GM12878 (cell line): ENCODE results near the gene MAML3. TPM values are rescaled to one million over a fixed set of nuclear protein-coding genes. Genes with fewer than 3 reads are reported as not detected.

ENCODE experiments used
- ATAC-seq: fragments of 200-7000 bp; cut with Tn5 transposase; 3 replicates; pipeline ENCODE4 v1.9.1; 2020; ENCODE audit warnings: mild to moderate bottlenecking, moderate library complexity
- BruUV-seq: library from RNA; stranded (reverse); fragments of 400-500 nt; replicated peaks from 2 replicates; lab custom pipeline; 2021; lab: Mats Ljungman, UMichigan
- CTCF ChIA-PET: fragments of 300-600 bp; sonication (Branson Sonifier 250); formaldehyde crosslinking; extraction: SDS; loops from one replicate; lab custom pipeline; 2021; ENCODE audit warnings: inconsistent platforms; lab: Yijun Ruan, JAX
- POLR2A ChIA-PET: fragments of 350-600 bp; formaldehyde crosslinking; extraction: SDS; loops from one replicate; lab custom pipeline; 2021; ENCODE audit warnings: inconsistent platforms; lab: Charles Lee
- RAD21 ChIA-PET: fragments of 300-600 bp; sonication (Branson Sonifier 250); formaldehyde crosslinking; loops from one replicate; lab custom pipeline; 2023; ENCODE audit warnings: antibody characterized with exemption; ENCODE audit not compliant: unreplicated experiment; lab: Charles Lee
- SMC1A ChIA-PET: fragments of 300-600 bp; sonication (Branson Sonifier 250); formaldehyde crosslinking; loops from one replicate; lab custom pipeline; 2023; ENCODE audit not compliant: unreplicated experiment, uncharacterized antibody; lab: Charles Lee
- DNase-seq: peaks from one replicate; pipeline ENCODE4 v3.0.0-alpha.2; 2011; ENCODE audit warnings: low read depth, low spot score
- FAIRE-seq: peaks from 3 replicates; lab custom pipeline; 2011; peaks lifted over from hg19 to GRCh38; lab: Jason Lieb, UNC
- H2AFZ ChIP-seq: 2 replicates; pipeline ENCODE4 v1.6.0; 2011; ENCODE audit warnings: low read depth, low read length, control low read depth; ENCODE audit not compliant: control insufficient read depth
- H3K27ac ChIP-seq: 2 replicates; pipeline ENCODE4 v1.5.1; 2011; ENCODE audit warnings: control low read depth; ENCODE audit not compliant: control insufficient read depth, insufficient read depth
- H3K27me3 ChIP-seq, 2 experiments: replicated peaks in 1 of 2; 2 replicates each; pipeline versions ENCODE4 v1.6.0 to v1.6.1; 2011; ENCODE audit warnings: low read length in 1 of 2; ENCODE audit not compliant: control insufficient read depth in 2 of 2, insufficient read depth in 2 of 2
- H3K36me3 ChIP-seq, 2 experiments: 2 replicates each; pipeline ENCODE4 v1.5.1; 2011; ENCODE audit warnings: low read length in 1 of 2; ENCODE audit not compliant: control insufficient read depth in 2 of 2, insufficient read depth in 2 of 2
- H3K4me1 ChIP-seq: 2 replicates; pipeline ENCODE4 v1.6.1; 2011; ENCODE audit warnings: mild to moderate bottlenecking, low read length, moderate library complexity, mixed read lengths; ENCODE audit not compliant: control insufficient read depth, insufficient read depth
- H3K4me2 ChIP-seq: 2 replicates; pipeline ENCODE4 v1.6.0; 2011; ENCODE audit warnings: control low read depth; ENCODE audit not compliant: control insufficient read depth, insufficient read depth
- H3K4me3 ChIP-seq: fragments of 200-600 bp; sonication (generic); 2 replicates; pipeline ENCODE4 v1.5.1; 2016
- H3K79me2 ChIP-seq: 2 replicates; pipeline ENCODE4 v1.6.0; 2011; ENCODE audit warnings: low read length; ENCODE audit not compliant: control insufficient read depth, insufficient read depth
- H3K9ac ChIP-seq: 2 replicates; pipeline ENCODE4 v1.8.0; 2011; ENCODE audit warnings: low read length, control low read depth, mixed read lengths; ENCODE audit not compliant: control insufficient read depth, insufficient read depth
- H3K9me3 ChIP-seq: replicated peaks from 3 replicates; pipeline ENCODE4 v1.5.1; 2011; ENCODE audit warnings: mild to moderate bottlenecking, low read length; ENCODE audit not compliant: control insufficient read depth, insufficient read depth
- H4K20me1 ChIP-seq: 2 replicates; pipeline ENCODE4 v1.6.0; 2011; ENCODE audit not compliant: control insufficient read depth, insufficient read depth
- ATF2 ChIP-seq: IDR thresholded peaks from 2 replicates; pipeline ENCODE4 v1.6.1; 2012; ENCODE audit warnings: low read length, inconsistent platforms
- BCL11A ChIP-seq: IDR thresholded peaks from 2 replicates; pipeline ENCODE4 v1.6.1; 2011; ENCODE audit warnings: low read depth, low read length
- BHLHE40 ChIP-seq, 2 experiments: fragments of 450-650 bp in 1 of 2; IDR thresholded peaks; 2 replicates each; pipeline ENCODE4 v1.6.1; 2011 to 2017; ENCODE audit warnings: low read depth in 2 of 2, borderline replicate concordance in 1 of 2, improper control_type of control experiment in 1 of 2, low read length in 1 of 2, mild to moderate bottlenecking in 1 of 2
- CHD1 ChIP-seq: IDR thresholded peaks from 2 replicates; pipeline ENCODE4 v1.6.1; 2012; ENCODE audit warnings: low read depth, low read length, improper control_type of control experiment
- ETV6 ChIP-seq, 2 experiments: fragments of 450-650 bp in 1 of 2; IDR thresholded peaks in 1 of 2; conservative IDR thresholded peaks in 1 of 2; 2 replicates each; pipeline ENCODE4 v1.6.1; 2014; ENCODE audit warnings: antibody characterized with exemption in 1 of 2, borderline replicate concordance in 1 of 2, low read depth in 1 of 2, mild to moderate bottlenecking in 1 of 2, moderate library complexity in 1 of 2
- HDAC6 ChIP-seq: fragments of 200-600 bp; sonication (generic); IDR thresholded peaks from one replicate; pipeline ENCODE4 v1.8.0; 2017; ENCODE audit warnings: antibody characterized with exemption; ENCODE audit not compliant: unreplicated experiment
- IKZF1 ChIP-seq: fragments of 450-650 bp; conservative IDR thresholded peaks from 2 replicates; pipeline ENCODE4 v1.6.1; 2017; ENCODE audit warnings: antibody characterized with exemption, mild to moderate bottlenecking
- KAT2A ChIP-seq: conservative IDR thresholded peaks from 2 replicates; pipeline ENCODE4 v1.6.1; 2011; ENCODE audit warnings: low read depth, low read length; ENCODE audit not compliant: control insufficient read depth
- POLR2A ChIP-seq: IDR thresholded peaks from 2 replicates; pipeline ENCODE4 v1.6.1; 2011; ENCODE audit warnings: low read depth, mild to moderate bottlenecking, low read length
- RAD21 ChIP-seq: IDR thresholded peaks from 2 replicates; pipeline ENCODE4 v1.6.1; 2011; ENCODE audit warnings: mild to moderate bottlenecking, low read depth, low read length, moderate library complexity; ENCODE audit not compliant: insufficient read depth
- SMAD1 ChIP-seq: fragments of 450-650 bp; IDR thresholded peaks from 2 replicates; pipeline ENCODE4 v1.6.1; 2018; ENCODE audit warnings: mild to moderate bottlenecking, low read depth; ENCODE audit not compliant: partially characterized antibody
- SREBF2 ChIP-seq: IDR thresholded peaks from 2 replicates; pipeline ENCODE4 v1.6.1; 2012; ENCODE audit warnings: mild to moderate bottlenecking, low read length
- SUPT20H ChIP-seq: IDR thresholded peaks from 2 replicates; pipeline ENCODE4 v1.6.1; 2011; ENCODE audit warnings: low read depth, mild to moderate bottlenecking, low read length, moderate library complexity, borderline replicate concordance; ENCODE audit not compliant: control insufficient read depth
- SUZ12 ChIP-seq: fragments of 200-600 bp; sonication (generic); IDR thresholded peaks from one replicate; pipeline ENCODE4 v1.6.1; 2018; ENCODE audit warnings: antibody characterized with exemption, mild to moderate bottlenecking; ENCODE audit not compliant: unreplicated experiment
- TAF1 ChIP-seq: IDR thresholded peaks from 2 replicates; pipeline ENCODE4 v1.6.1; 2011; ENCODE audit warnings: mild to moderate bottlenecking, low read depth, low read length, borderline replicate concordance
- WRNIP1 ChIP-seq: IDR thresholded peaks from 2 replicates; pipeline ENCODE4 v1.6.1; 2011; ENCODE audit warnings: low read depth, low read length, improper control_type of control experiment, borderline replicate concordance
- ZNF622 ChIP-seq: fragments of 450-650 bp; IDR thresholded peaks from 2 replicates; pipeline ENCODE4 v1.6.1; 2017; ENCODE audit warnings: mild to moderate bottlenecking, inconsistent platforms
- ZSCAN29 ChIP-seq: fragments of 450-650 bp; IDR thresholded peaks from 2 replicates; pipeline ENCODE4 v1.6.1; 2017; ENCODE audit warnings: mild to moderate bottlenecking, moderate library complexity
- WGBS: methylation state at CpG from one replicate; pipeline ENCODE4 v1.1.6; 2016; ENCODE audit warnings: low lambda C conversion rate; ENCODE audit not compliant: insufficient replicate concordance, insufficient coverage; ENCODE audit errors: missing lambda C conversion rate; 5-methylcytosine and 5-hydroxymethylcytosine counted together
- in situ Hi-C: fragments of 300-500 bp; cut with MboI; formaldehyde crosslinking; loops from 9 replicates; pipeline ENCODE4 v1.14.3; 2018; ENCODE audit warnings: mixed read lengths
- intact Hi-C: fragments of 100-400 bp; cut with micrococcal nuclease; formaldehyde crosslinking; loops from one replicate; pipeline ENCODE4 v1.14.2; 2022; ENCODE audit not compliant: unreplicated experiment
- polyA plus RNA-seq, 11 experiments: library from polyadenylated mRNA; depleted of rRNA in 4 of 11; unstranded in 6 of 11; stranded (reverse) in 5 of 11; fragments of >200 nt; fragmentation: Nextera tagmentation in 4 of 11; fragmentation: Illumina TruSeq in 1 of 11; extraction: Ambion mirVana in 4 of 11; extraction: Trizol in 1 of 11; gene quantifications; 1 replicate in 1 of 11; 2 replicates in 10 of 11; pipeline versions ENCODE4 v1.2.1 to v1.2.3, GENCODE V29; 2011 to 2016; ENCODE audit warnings: inconsistent platforms in 2 of 11, missing spikeins in 2 of 11, low read depth in 1 of 11
- total RNA-seq, 4 experiments: library from RNA; depleted of rRNA in 3 of 4; stranded (reverse); fragments of >200 nt in 3 of 4; fragmentation: Illumina TruSeq in 1 of 4; extraction: Trizol in 1 of 4; gene quantifications; 2 replicates each; pipeline versions ENCODE4 v1.2.1 to v1.2.3, GENCODE V29; 2013 to 2021

MAML3 gene
- total and polyA plus RNA-seq, 10 of the 15 experiments (the other 5 are each of a cell fraction or from before 2014, with no cell fraction given), result under 0.01 to 0.53 (median 0.06) TPM; not detected in 2

GRCh38 chr4:140150886-140151698 is 2.9 kb downstream of the MAML3 start:
- H2AFZ ChIP-seq, result no peak overlapping the region
- H3K4me3 ChIP-seq, result peak overlapping the region; percentile 51; the same call in 1 of the 2 replicates
- H3K4me2 ChIP-seq, result peak overlapping the region; percentile 75
- CTCF ChIA-PET, result no interaction called here
- H3K27ac ChIP-seq, result no peak overlapping the region
- no TSS peak for BruUV-seq
- DNase-seq (no peak), ATAC-seq (peak; percentile 50), FAIRE-seq (no peak)
- H3K79me2 ChIP-seq, result no peaks in the 10 kb centered on the region
- in situ Hi-C loops, result no loop called here
- H3K9ac ChIP-seq, result no peak overlapping the region
- peaks cover 10 to 34% of the 10 kb centered on the region in 2 experiments for H3K27me3 ChIP-seq
- POLR2A ChIA-PET, result no interaction called here
- no peaks in the 10 kb centered on the region for H3K9me3 ChIP-seq
- SMC1A ChIA-PET, result no interaction called here
- intact Hi-C loops, result no loop called here
- RAD21 ChIA-PET, result no interaction called here
- no peak for TF ChIP-seq CHD1
- peak; percentile 20; the same call in 1 of the 2 replicates for TF ChIP-seq IKZF1
- no peak for TF ChIP-seq SREBF2
- TF ChIP-seq ZSCAN29, result no peak
- peak; percentile 89 for TF ChIP-seq SUZ12
- peak in 1 of 2 experiments; percentile 53; a peak in 2 of 4 replicates for TF ChIP-seq BHLHE40 (IDR thresholded peaks at IDR 0.05; ENCODE audit: borderline replicate concordance in 1 of 2, low read depth in 2 of 2, low read length in 1 of 2)
- peaks cover 10% of the 10 kb centered on the region for H3K4me1 ChIP-seq
- no peaks in the 10 kb centered on the region for H4K20me1 ChIP-seq
- no peaks in the 10 kb centered on the region for H3K36me3 ChIP-seq
- WGBS, result 1% methylated on average over 44 of the region's 84 CpGs

DNA sequence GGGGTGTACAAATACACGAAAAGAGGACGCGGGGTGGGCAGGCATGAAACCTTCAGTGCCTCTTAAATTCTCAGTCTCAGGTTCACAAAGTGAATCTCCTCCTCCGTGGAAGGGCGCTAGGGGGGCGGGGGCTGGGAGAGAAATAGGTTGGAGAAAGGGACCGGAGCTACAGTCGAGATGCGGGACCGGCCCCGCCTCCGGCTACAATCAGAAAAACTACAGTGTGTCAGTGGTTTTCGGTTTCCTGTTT is 3.4 kb downstream of the MAML3 start:
- H3K9me3 ChIP-seq, result no peaks in the 10 kb centered on the region
- ChIA-PET RAD21 (no interaction called here), POLR2A (no interaction called here), CTCF (no interaction called here), SMC1A (no interaction called here)
- peaks cover 10% of the 10 kb centered on the region for H3K4me1 ChIP-seq
- H3K9ac ChIP-seq, result no peak overlapping the region
- intact Hi-C loops, result no loop called here
- FAIRE-seq (no peak), DNase-seq (no peak), ATAC-seq (no peak)
- peak overlapping the region; percentile 51; the same call in 1 of the 2 replicates for H3K4me3 ChIP-seq
- H3K27ac ChIP-seq, result no peak overlapping the region
- H3K27me3 ChIP-seq, result peaks cover 10 to 31% of the 10 kb centered on the region in 2 experiments
- WGBS, result 2% methylated on average over 7 of the region's 13 CpGs
- BruUV-seq, result no TSS peak
- in situ Hi-C loops, result no loop called here
- H2AFZ ChIP-seq, result no peak overlapping the region
- no peaks in the 10 kb centered on the region for H3K36me3 ChIP-seq
- H3K79me2 ChIP-seq, result no peaks in the 10 kb centered on the region
- H4K20me1 ChIP-seq, result no peaks in the 10 kb centered on the region
- peak overlapping the region; percentile 75 for H3K4me2 ChIP-seq
- TF ChIP-seq ETV6 (conservative IDR thresholded peaks at IDR 0.05 in 1 of 2, IDR thresholded peaks at IDR 0.05 in 1 of 2; ENCODE audit: borderline replicate concordance in 1 of 2, low read depth in 1 of 2) (no peak), ATF2 (no peak), WRNIP1 (no peak), POLR2A (no peak), TAF1 (no peak), BCL11A (no peak), SUPT20H (no peak), RAD21 (no peak), ZNF622 (no peak), KAT2A (no peak), HDAC6 (no peak), SMAD1 (no peak)
